CD4-positive, alpha-beta T cell treated with Interleukin-1 beta for 1 hour (primary cell): ENCODE results near the gene ALPK1.

ENCODE experiments used
- DNase-seq, 2 donors: peaks; one replicate each; pipeline ENCODE4 v3.0.0-alpha.2; 2020 to 2022

The ALPK1 gene

DNA sequence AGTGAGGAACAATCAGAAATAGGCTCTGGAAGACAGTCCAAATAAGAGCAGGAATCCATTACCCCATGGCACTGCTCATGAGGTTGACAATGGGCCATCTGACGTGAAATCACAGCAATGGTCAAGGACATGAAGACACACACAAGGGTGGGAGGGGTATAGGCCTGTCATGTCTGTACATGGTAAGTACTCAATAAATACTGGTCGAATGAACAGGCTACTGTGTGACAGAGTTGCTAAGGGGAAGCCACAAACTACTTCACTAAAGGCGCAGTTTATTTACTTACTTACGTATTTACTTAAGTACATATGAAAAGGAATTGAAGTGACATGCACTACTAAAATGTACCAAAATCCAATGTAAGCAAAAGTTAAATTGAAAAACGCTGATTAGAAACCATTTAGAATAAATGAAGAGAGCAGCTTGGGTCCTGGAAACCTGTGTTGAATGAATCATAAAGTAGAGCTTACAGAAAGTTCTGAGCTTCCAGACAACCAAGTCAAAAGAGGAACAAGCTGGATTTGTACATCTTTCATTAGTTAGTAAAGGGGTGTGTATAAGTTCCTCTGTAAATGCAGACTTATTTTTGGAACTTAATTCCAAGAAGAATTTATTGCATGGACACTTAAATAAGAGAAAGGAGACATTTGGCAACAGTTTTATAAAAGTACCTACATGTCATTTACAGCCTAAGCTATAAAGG, 32.7 kb downstream of the ALPK1 start:
- no peak for DNase-seq

DNA sequence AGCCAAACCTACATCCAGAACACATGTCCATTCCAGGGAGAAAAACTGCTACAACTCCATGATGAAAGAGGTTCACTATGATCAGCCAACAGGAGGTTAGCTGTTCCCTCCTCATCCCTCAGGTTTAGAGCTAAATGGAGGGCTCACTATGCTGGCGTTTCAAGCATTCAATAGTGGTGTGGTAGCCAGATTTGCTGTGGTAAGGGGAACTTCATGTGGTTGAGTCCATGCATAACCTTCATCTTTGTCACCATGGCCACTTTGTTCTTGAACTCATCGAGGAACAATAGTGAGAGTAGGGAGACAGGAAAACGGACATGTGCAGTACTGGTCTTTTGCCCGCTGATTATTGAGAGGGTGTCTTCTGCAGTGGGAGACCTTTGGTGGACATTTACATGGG, 33.8 kb downstream of the ALPK1 start:
- no peak for DNase-seq

DNA sequence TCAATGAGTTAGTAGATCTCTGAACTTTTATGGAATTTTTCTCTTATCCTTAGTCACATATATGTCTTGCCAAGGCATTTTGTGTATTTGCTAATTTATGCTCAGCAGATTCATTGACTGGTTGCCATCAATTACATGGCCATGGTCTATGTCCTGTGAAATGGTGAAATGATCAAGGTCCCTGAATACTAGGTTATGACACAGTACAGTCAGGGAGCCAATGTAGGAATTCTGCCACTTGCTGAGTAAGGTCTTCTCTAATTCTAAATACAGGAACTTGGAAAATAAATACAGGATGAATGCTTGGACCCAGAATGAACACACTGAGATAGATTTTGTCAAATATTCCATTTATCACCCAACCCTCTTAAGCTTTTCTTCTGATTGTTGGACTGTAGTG, 35.2 kb downstream of the ALPK1 start:
- DNase-seq, result no peak

DNA sequence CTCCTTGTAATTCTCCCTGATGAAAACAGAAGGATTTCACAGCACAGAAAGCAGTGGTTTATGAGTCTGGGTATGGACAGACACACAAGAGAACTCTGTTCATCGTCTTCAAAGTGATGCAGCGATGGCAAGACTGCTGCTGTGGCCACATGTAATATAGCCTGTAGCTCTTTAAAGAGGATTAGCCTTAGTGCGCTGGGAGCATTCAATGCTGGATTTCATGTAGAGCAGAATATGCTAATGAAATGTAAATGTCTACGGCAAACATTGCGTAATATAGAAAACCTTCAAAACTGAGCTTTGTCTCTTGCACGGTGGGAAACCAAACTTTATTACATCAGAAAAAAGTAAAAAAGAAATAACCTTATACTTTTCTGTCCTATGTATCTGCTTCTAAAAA, 42.9 kb downstream of the ALPK1 start:
- DNase-seq, result no peak

DNA sequence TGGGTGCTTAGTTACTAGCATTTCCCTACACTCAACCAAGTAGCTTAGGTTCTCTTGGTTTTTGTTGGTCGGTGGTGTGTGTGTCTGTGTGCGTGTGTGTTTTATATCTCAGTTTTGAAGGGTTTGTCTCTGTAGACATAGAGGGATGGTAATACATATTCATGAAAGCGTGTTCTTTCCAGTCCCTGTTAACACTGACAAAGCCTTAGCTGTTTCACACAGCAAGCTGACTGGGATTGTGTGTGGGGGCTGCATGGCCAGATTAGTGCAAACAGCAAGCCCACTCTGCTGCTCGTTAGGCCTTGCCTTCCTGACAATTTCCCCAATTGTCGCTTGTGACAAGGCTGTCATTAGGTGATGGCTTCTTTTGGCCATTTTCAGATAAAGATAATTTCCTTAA, 43.9 kb downstream of the ALPK1 start:
- no peak for DNase-seq

DNA sequence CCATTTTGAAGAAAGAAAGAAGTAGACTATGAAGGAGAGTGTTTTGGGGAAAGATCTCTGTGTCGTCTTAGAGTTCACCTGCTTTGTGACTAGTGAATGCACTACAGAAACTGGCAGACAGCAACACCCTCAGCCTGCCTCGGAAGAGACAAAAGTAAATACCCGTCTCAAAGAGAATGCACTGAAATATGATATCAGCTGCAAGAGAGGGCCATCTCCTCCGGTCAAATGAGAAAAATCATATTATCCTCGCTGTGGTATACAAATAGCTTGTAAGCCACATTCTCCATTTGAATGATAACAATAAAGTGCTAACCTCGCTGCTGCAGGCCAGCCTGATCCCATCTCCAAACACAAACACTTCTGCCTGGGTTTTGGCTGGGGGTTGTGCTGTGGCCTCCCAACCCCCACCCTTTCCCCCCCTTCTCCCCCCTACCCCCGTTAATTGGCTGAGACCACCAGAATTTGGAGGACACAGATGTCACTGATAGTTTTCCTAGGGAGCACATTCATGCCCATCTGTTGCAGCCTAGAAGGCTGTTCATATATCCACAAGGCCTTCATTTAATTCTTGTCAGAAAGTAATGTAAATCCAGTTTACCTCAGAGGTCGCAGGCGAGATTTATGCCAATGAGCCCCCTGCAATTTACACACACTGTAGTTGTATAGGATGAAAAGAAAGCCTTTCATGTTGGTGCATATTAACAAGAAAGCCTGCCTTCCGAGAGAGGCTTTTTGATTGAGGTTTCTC, 46.3 kb downstream of the ALPK1 start:
- no peak for DNase-seq

DNA sequence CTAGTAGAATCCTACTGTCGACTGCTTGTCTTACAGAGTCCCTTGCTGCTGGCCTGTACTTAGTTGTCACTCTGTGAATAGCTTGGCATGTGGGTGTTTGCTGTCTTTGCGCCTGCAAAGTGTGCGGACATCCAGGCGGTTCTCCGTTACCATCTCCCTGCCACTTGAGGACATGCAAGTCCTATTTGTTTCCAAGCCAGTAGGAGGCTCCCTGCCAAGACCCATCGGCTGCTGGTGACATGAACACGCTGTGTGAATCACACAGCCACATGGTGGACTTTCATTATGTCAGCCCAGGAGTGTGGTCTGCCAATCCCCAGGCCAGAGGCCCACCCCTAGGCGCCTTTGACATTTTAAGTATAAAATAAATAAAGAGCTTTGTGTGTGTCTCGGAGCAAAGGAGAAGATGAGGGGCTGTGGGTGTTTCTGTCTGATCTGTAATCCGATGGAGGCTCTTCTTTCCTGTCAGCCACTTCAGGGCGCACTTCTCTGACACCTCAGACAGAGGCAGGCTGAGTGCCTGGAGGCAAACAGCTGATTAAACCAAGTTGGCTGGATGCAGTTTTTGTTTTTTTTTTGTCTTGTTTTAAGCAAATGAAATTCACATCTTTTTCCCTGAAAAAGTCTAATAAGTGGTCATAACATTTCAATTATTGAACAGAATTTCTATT, 51.5 kb downstream of the ALPK1 start:
- no peak for DNase-seq

DNA sequence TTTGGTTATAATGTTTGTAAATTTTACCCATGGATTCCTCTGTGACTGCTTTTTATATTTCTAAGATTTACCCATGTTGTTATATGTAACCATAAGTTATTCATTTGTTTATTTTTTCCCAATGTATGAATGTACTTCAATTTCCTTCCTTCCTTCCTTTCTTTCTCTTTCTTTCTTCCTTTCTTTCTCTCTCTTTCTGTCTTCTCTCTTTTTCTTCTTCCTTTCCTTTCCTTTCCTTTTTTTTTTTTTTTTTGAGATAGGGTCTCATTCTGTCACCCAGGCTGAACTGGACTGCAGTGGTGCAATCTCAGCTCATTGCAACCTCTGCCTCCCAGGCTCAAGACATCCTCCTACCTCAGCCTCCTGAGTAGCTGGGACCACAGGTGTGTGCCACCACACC, 55.6 kb downstream of the ALPK1 start:
- DNase-seq, result no peak

DNA sequence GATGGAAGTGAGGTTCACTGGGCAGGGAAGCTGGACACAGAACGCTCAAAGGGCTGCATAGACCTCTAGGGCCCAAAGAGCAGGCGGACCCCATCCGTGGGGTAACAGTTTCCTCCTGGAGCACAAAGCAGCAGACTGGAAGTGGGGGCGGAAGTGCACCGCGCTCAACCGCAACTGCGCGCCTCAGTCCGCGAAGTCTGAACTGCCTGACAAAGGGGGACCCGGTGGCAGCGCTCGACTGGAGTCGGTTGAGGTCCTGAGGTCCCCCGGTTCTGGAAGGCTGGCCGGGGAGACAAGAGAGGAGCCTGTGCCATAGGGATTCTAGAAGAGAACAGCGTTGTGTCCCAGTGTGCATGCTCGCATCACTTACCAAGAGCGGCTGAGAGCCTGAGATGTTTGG, 58.5 kb downstream of the ALPK1 start:
- DNase-seq, result no peak

DNA sequence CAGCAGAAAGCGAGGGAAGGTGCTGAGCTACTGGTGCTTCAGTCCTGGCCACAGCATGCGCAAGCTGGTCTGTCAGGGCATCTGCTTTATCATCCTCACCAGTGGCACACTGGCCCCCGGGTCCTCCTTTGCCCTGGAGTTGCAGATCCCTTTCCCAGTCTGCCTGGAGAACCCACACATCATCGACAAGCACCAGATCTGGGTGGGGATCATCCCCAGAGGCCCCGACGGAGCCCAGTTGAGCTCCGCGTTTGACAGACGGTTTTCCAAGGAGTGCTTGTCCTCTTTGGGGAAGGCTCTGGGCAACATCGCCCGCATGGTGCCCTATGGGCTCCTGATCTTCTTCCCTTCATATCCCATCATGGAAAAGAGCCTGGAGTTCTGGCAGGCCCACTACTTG, 60.3 kb downstream of the ALPK1 start:
- DNase-seq, result no peak

DNA sequence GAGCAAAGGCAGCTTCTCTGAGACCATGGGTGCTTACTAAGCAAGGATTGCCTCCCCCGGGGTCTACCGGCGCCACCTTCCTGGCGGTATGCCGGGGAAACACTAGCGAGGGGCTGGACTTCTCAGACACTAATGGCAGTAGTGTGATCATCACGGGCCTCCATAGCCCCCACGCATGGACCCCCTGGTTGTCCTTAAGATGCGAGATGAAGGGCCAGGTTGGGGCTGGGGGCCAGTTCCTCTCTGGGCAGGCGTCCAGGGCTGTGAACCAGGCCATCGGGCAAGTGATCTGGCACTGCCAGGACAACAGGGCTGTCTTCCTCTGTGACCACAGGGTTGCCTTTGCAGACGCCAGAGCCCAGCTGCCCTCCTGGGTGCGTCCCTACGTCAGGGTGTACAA, 60.7 kb downstream of the ALPK1 start:
- no peak for DNase-seq

DNA sequence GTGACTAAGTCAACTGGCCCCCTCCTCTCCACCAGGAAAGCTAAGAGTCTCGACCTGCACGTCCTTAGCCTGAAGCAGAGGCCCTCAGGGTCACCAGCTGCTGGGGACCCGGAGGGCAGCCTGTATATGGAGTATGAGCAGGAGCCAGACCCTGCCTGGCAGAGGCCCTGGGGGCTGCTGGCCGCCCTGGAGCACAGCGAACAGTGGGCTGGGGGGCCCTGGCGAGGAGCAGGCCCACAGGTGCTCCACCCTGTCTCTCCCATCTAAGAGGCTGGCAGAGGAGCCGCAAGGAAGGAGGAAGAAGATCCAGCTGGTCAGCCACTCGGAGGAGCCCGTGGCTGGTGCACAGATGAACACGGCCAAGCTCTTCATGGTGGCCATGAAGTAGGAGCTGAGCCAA, 61.2 kb downstream of the ALPK1 start:
- DNase-seq, result no peak

DNA sequence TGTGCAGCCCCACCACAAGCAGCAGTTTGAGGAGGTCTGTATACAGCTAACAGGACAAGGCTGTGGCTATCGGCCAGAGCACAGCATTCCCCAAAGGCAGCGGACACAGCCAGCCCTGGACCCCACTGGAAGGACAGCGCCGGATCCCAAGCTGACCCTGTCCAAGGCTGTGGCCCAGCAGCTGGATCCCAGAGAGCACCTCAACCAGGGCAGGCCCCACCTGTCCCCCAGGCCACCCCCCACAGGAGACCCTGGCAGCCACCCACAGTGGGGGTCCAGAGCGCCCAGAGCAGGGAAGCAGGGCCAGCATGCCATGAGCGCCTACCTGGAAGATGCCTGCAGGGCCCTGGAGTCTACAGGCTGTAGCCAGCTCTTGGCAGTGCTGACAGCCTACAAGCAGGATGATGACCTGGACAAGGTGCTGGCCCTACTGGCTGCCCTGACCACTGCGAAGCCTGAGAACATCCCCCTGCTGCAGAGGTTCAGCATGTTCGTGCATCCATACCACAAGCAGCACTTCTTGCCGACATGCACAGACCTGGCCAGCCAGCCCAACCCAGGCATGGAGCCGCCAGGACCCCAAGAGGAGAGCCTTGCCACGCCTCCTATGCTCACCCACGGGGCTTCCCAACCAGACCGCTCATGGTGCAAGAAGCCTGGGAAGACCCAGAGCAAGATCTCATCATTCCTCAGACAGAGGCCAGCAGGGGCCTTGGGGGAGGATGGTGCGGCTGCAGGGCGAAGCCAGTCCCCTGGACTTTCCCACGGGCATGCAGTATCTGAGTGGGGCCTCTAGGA, 62.0 kb downstream of the ALPK1 start:
- DNase-seq, result no peak

DNA sequence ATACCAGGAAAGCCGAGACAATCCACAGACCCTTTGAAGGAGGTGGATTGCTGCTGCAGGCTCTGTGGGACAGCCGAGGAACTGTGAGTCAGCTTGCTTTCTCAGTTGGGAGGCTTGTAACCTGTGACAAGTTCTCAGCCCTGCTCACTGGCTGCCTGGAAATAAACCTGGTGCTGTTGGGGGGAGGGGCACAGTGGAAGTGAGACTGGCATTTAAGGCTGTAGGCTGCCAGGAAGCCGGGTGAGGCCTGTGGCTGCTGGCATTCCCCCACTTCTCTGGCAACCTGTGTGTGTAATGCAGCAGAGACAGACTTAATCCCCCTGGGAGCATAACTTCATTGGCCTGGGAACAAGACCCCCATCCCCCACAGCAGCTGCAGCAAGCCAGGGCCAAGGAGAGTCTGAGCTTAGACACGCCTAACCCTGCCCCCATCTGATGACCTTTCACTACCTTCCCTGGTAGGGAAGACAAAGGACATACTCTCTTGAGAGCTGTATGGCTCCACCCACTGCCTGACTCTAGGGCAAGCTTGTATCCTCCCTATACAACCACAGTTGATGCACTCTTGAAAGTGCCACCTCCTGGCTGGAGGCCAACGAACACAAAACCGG, 64.1 kb downstream of the ALPK1 start:
- DNase-seq, result no peak

DNA sequence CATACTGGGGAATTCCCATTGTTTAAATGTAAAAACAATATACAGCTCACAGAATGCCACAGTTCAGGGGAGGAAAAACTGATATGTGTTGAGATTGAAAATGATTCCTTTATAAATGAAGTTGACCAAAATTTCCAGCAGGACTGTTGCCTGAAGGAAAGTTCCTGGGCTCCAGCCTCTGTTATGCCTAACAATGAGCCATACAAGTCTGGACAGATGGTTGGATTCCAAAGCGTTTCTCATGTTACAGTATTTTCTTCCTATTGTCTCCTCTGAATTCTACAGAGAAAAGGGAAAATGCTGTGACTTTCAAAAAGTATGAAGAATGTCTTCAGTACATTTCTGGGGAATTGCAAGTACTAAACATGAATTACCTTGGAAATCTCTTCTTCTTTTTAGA, 73.3 kb downstream of the ALPK1 start:
- DNase-seq, result no peak

DNA sequence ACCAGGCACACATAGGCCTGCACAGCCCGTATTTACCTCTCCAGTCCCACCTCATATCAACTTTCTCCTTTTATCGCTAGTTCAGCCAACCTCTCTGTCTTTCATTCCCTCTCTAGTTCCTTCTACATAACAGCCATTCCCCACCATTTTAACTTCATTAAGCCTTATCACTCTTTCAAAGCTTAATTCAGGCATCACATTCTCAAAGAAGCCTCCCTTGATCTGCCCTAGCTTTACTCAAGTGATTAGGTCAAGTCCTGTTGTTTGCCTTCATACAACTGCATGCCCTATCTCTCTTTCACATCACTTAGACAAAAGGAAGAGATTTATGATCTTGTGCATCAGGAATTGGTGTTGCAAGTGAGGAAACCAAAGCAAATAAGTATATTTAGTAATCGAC, 74.2 kb downstream of the ALPK1 start:
- DNase-seq, result no peak

DNA sequence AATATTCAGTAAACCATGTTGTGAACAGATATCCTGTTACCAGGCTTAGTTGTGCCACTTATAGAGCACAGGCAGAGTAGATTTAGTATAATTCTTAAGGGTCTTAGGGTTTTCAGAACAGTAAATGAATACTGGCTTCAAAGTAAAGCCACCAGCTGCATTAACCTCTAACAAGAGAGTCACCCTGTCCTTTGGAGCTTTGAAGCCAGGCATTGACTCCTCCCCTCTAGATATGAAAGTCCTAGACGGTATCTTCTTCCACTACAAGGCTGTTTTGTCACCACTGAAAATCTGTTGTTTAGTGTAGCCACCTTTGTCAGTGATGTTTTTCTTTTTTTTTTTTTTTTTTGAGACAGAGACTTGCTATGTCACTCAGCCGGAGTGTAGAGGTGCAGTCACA, 77.7 kb downstream of the ALPK1 start:
- no peak for DNase-seq

DNA sequence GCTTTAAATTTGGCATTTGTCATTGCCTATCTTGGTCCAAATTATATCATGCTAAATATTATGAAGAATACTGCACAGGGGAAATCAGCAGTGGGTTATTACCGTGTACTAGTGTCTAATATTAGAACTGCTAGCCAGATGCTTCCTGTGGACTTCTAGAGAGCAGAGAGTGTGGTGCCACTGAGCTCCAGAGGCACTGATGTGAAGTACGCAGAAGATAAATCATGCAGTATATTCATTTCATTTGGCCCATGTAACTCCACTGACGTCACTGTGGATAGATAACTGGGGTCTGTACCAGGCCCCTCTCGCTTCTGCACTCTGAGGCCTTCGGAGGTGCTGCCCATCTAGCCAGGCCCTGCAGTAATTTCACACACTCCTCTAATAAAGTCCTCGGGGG, 80.0 kb downstream of the ALPK1 start:
- DNase-seq, result no peak

DNA sequence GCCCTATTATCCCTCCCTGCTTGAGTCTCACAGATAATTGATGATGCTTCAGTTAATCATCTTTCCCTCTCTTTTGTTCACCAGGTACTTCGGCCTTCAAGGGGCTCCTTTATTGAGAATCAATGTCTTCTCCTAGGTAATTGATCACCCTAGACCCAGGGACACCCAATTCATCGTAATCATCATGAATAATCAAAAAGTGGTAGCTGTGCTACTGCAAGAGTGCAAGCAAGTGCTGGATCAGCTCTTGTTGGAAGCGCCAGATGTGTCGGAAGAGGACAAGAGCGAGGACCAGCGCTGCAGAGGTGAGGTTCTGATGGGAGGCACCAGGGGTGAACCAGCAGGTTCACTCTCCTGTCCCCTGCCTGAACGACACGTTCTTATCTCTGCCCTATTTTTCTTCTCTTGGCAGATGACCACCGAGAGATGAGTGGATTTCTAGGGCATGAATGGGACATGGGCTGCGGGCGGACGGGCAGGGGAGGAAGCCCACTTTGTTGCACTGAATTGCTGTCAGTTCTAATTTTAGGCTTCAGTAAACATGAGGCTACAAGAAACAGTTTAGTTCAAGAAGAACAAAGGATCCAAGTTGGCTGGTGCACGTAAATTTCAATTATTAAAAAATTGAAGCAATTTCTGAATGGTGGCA, 80.5 kb downstream of the ALPK1 start:
- DNase-seq, result no peak

DNA sequence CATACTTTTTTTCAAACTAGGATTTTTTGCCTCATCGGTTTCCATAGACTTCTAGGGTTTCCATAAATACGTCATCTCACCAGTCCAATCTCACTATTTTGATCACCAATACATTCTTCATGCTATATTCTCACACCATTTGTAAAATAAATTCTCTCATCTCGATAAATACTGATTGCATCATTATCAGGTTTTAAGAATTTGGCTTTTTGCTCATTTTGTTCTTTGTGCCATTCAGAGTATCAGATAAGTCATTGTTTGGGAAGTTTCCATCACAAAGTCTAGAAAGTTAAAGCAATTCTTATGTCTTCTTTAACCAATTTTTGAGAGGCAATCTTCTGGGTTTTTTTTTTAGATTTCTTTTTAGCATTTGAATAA, 81.1 kb downstream of the ALPK1 start:
- no peak for DNase-seq

DNA sequence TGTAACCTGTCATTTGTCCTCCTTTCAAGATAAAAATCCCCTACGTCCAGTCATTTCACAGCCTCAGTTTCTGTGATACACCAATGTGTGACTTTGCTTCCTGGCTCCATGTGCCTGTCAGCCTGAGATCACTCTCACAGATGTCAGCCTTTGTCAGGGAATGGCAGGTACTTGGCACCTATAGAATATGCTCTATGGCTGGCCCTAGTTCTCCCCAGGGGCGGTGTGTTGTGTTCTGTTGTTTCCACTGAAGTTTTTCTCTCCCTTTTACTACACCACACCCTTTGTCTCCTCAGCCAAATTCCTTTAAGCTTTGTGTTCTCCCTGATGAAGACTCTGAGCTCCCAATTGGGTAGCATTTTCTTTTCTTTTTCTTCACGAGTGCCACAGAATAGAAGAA, 81.7 kb downstream of the ALPK1 start:
- no peak for DNase-seq

DNA sequence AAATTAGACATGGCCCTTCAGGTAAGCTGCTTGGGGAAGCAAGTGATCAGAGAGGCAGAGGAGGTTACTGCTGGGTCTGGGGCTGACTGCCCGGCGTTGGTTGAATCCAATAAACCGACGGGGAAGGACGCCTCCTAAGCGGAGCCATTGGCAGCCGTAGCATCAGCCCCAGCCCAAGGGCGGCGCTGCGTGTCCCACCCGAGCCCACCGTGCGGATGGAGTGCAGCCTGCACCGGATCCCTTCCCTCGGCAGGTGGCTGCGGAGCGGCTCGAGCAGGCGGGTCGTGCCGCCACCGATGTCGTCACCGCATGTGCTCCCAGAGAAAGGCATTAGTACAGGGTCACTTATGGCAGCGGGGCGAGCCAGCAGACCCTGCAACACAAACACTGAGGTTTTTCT, 82.1 kb downstream of the ALPK1 start:
- no peak for DNase-seq
